HEK293T (cell line): Measurements from ENCODE around the gene PACS2.

Experiments used
- ARNT ChIP-seq: fragments of 450-650 bp; IDR thresholded peaks from 2 replicates; pipeline ENCODE4 v1.6.1; 2017; ENCODE audit warnings: mild to moderate bottlenecking
- BHLHE40 ChIP-seq: fragments of 450-650 bp; IDR thresholded peaks from 2 replicates; pipeline ENCODE4 v1.6.1; 2016; ENCODE audit warnings: mild to moderate bottlenecking, moderate library complexity, borderline replicate concordance
- FOXA1 ChIP-seq: fragments of 450-650 bp; IDR thresholded peaks from 2 replicates; pipeline ENCODE4 v1.6.1; 2016; ENCODE audit warnings: mild to moderate bottlenecking
- FOXM1 ChIP-seq: fragments of 450-650 bp; IDR thresholded peaks from 2 replicates; pipeline ENCODE4 v1.6.1; 2017; ENCODE audit warnings: mild to moderate bottlenecking, borderline replicate concordance
- L3MBTL2 ChIP-seq: fragments of 450-650 bp; conservative IDR thresholded peaks from 2 replicates; pipeline ENCODE4 v1.6.1; 2016; ENCODE audit warnings: mild to moderate bottlenecking
- SP1 ChIP-seq: fragments of 450-650 bp; IDR thresholded peaks from 2 replicates; pipeline ENCODE4 v1.6.1; 2017
- SUZ12 ChIP-seq: fragments of 450-650 bp; IDR thresholded peaks from 2 replicates; pipeline ENCODE4 v1.6.1; 2016; ENCODE audit warnings: mild to moderate bottlenecking
- ZNF384 ChIP-seq: fragments of 450-650 bp; IDR thresholded peaks from 2 replicates; pipeline ENCODE4 v1.6.1; 2016
- TF ChIP-seq, protein P1 (sequence below): fragments of 450-650 bp; IDR thresholded peaks from 2 replicates; pipeline ENCODE4 v1.6.1; 2016

DNA sequence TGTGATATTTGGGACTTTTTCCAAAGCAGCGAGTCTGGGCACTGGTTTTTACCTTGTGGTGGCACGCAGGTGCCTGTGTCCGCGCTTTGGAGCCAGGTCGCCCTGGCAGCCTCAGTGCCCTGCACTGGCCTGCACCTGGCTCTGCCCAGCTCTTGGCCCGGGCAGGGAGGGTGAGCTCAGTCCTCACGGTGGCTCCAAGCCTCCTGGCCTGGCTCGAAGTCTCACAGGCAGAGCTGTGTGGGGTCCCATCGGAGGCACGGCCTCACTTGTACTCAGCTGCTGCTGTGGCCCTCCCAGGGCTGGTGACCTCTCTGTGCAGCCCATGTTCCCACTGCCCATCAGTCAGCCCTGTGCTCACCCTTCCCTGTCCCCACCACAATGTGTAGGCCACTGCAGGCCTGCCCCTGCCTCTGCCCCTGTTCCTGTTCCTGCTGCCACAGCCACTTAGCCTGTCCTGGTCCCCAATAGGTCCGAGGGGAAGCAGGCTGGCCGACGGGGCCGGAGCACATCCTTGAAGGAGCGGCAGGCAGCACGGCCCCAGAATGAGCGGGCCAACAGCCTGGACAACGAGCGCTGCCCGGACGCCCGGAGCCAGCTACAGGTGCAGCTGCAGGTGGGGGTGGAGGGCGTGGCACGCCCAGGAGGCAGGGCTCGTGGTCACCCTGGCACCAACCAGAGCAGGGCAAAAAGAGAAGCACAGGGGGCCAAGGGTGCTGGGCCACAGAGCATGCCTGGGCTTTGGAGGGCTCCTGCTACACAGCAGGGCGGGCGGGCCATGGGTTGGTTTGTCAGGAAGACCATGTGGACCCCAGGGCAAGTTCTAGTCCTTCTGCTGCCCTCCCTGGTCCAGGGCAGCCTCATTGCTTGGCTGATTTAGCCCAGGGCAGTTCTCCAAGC, 67.1 kb downstream of the PACS2 start:
- TF ChIP-seq SP1 (no peak), BHLHE40 (no peak), SUZ12 (no peak), ARNT (no peak), ZNF384 (no peak), FOXA1 (no peak), L3MBTL2 (no peak), FOXM1 (no peak)
- TF ChIP-seq, protein P1, sequence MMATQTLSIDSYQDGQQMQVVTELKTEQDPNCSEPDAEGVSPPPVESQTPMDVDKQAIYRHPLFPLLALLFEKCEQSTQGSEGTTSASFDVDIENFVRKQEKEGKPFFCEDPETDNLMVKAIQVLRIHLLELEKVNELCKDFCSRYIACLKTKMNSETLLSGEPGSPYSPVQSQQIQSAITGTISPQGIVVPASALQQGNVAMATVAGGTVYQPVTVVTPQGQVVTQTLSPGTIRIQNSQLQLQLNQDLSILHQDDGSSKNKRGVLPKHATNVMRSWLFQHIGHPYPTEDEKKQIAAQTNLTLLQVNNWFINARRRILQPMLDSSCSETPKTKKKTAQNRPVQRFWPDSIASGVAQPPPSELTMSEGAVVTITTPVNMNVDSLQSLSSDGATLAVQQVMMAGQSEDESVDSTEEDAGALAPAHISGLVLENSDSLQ = no peak
